CD4-positive, alpha-beta T cell treated with Interleukin-21 for 1 hour (primary cell): Measurements from ENCODE around the gene CFAP77.

Experiments used
- DNase-seq: peaks from one replicate; pipeline ENCODE4 v3.0.0-alpha.2; 2020

Gene CFAP77

GRCh38 chr9:132584601-132585560, 174.9 kb downstream of the CFAP77 start:
- no peak for DNase-seq

DNA sequence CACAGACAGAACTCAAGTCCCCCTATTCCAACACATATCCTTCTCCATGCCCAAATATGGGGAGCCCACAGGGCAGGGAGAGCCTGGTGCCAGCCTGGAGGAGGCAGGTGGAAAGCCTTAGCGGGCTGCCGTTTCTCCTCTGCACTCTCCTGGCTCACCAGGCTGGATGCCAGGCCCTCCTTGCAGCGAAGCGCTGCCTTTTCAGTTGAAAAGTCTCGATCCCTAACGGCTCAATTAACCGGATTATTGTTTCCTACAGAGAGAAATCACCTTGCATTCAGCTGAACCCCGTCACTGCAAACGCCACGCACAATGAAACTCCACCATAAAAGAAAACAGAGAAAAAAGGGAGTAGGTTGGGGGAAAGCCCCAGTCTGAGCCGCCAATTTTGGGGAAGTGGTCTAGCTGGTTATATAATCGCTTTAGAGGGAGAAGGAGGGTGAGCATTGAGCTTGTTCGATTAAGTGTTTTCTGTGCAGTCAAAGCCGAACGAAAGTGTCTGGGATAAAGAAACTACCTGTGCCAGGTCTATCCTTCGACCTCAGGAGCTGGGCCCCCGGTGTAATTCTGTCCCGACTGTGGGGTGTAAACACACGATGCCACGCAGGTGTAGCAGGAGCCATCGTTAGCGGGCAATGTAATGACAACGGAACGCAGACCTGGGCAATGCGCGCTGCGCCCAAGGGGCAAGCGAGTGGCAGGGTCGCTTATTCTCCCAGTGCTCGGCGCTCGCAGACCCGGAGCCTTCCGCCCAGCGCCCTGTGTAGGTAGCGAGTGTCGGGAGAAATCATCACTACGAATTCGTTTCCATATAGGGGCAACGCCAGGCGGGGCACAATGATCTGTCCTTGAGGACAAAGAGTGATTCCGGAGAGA, 176.2 kb downstream of the CFAP77 start:
- DNase-seq = no peak

DNA sequence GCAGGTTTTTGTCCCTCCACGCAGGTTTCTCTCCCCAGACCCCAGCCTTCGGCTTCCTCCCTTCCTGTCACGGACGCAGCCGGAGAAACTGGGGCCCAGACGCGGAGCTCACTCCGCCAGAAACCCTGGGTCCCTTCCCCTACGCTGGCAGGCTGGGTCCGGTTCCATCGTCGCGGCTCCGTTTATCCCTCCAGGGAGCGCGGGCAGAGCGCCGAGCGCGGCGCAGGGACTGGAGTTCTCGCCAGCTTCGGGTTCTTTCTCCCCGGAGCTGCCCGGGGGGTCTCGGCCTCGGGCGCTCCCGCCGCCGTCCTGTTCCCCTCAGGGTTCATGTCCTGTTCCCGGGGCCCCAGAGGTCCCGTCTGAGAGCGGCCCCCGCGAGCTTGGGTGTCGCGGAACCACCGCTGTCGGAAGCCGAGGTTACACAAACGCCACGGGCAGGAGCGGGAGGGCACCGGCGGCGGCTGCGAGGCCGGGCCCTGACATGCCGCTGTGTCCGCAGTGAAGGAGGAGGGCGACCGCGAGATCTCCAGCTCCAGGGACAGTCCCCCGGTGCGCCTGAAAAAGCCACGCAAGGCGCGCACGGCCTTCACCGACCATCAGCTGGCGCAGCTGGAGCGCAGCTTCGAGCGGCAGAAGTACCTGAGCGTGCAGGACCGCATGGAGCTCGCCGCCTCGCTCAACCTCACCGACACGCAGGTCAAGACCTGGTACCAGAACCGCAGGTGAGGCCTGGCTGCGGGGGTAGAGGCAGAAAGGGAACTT, 177.0 kb downstream of the CFAP77 start:
- no peak for DNase-seq

- no peak for DNase-seq
Measured at GRCh38 chr9:132587592-132587955, 177.6 kb downstream of the CFAP77 start.

GRCh38 chr9:132588098-132588497, 178.1 kb downstream of the CFAP77 start:
- DNase-seq = no peak

GRCh38 chr9:132588501-132589147, 178.6 kb downstream of the CFAP77 start:
- no peak for DNase-seq

GRCh38 chr9:132589148-132590036, 179.4 kb downstream of the CFAP77 start:
- no peak for DNase-seq

- no peak for DNase-seq
Measured at GRCh38 chr9:132590037-132590317, 180.0 kb downstream of the CFAP77 start.

GRCh38 chr9:132590318-132591182, 180.5 kb downstream of the CFAP77 start:
- no peak for DNase-seq

- DNase-seq = no peak
Measured at GRCh38 chr9:132591244-132591643, 181.2 kb downstream of the CFAP77 start.

- no peak for DNase-seq
Measured at GRCh38 chr9:132591751-132592314, 181.8 kb downstream of the CFAP77 start.

DNA sequence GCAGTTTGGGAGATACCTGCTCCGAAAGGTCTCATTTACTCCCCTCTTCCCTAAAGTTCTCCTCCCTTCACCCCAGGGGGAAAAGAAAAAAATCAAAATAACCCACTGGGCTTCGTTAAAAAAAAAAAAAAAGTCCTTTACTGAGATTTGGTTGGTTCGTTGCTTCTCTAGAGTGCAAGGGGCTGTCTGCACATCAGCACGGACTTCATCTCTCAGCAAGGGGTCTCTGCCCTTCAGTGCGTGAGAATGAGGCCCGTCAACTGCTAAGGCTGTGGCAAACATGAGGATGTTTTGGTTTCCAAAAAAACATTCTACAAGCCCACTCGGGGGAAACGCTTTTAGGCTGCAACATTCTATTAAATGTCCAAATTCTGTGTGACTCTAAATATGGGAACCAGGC, 182.4 kb downstream of the CFAP77 start:
- DNase-seq = no peak

DNA sequence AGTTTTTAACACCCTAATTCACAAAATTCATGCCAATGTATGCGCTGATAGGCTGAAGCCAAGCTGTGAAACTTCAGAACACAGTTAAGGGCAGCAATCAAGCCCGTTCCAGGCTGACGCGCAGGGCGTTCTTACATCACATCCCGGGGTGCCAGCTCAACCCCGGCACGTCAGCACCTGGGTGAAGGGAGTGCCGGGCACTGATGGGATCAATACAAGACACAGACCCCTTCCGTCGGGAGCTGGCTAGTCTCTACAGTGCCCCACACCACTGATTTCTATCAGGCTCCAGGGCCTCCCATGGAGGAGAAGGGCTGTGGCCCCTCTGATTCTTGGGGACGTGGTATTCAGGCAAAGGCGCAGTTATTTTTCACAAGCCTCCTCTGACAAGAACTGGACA, 184.4 kb downstream of the CFAP77 start:
- no peak for DNase-seq

- no peak for DNase-seq
Measured at GRCh38 chr9:132595319-132595718, 185.3 kb downstream of the CFAP77 start.

- DNase-seq = no peak
Measured at GRCh38 chr9:132596200-132596599, 186.2 kb downstream of the CFAP77 start.

- no peak for DNase-seq
Measured at GRCh38 chr9:132597073-132597775, 187.2 kb downstream of the CFAP77 start.

- no peak for DNase-seq
Measured at GRCh38 chr9:132600326-132600984, 190.4 kb downstream of the CFAP77 start.

DNA sequence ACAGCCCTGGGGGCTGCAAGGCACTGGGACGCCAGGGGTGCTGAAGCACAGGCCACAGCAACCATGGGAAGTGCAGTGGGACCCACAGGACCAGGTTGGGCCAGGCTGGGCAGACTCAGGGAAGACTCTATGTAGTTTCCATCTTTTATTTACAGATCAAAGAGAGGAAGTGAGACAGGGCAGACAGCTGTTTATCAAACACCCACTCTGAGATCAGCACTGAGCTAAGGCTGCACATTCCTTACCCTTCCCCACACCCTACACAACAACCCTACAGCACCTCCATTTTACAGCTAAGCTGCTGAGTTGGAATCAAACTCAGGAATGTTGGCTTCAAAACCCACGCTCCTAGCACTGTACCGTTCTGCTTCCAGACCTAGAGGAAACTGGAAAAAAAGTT, 192.2 kb downstream of the CFAP77 start:
- no peak for DNase-seq

DNA sequence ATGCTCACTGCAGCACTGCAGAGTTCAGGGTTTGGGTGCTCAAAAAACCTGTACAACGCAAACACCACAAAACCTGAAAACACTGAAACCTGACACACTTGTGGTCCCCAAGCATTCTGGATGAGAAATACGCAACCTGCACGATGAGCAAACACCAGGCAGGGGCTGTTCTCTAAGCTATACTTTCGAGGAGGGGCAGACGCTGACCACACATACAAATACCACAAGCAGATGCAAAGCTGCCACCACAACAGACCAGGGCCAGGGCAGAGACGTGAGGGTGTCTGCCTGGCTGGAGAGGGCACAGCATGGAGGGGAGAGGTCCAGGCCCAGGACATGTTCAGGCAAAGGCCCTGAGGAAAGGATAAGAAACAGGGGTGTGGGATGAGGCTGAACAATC, 195.4 kb downstream of the CFAP77 start:
- no peak for DNase-seq
